PC-9 (cell line): ENCODE data around the gene PABPN1. TPM values are rescaled to one million over a fixed set of nuclear protein-coding genes. Genes with fewer than 3 reads are reported as not detected.

ENCODE experiments used
- BruUV-seq: library from RNA; stranded (reverse); fragments of 400-500 nt; replicated peaks from 2 replicates; lab custom pipeline; 2021; lab: Mats Ljungman, UMichigan
- CTCF ChIA-PET: fragments of 300-600 bp; sonication (Branson Sonifier 250); formaldehyde crosslinking; loops from one replicate; lab custom pipeline; 2022; ENCODE audit warnings: antibody characterized with exemption; lab: Charles Lee
- POLR2A ChIA-PET: fragments of 300-600 bp; sonication (Branson Sonifier 250); formaldehyde crosslinking; loops from one replicate; lab custom pipeline; 2022; ENCODE audit warnings: antibody characterized with exemption; ENCODE audit not compliant: unreplicated experiment; lab: Charles Lee
- DNase-seq, 2 experiments: peaks; one replicate each; pipeline versions ENCODE4 v3.0.0 to v3.0.0-alpha.2; 2015 to 2022; ENCODE audit warnings: mixed read lengths in 1 of 2
- H2AFZ ChIP-seq: fragments of 200-600 bp; sonication (generic); 2 replicates; pipeline ENCODE4 v1.8.1; 2017; ENCODE audit warnings: antibody characterized with exemption
- H3F3A ChIP-seq: fragments of 200-600 bp; sonication (generic); 2 replicates; pipeline ENCODE4 v1.8.1; 2017; ENCODE audit warnings: antibody characterized with exemption, mild to moderate bottlenecking, low read depth; ENCODE audit not compliant: insufficient read depth
- H3K27ac ChIP-seq: fragments of 200-600 bp; sonication (generic); 2 replicates; pipeline ENCODE4 v1.6.1; 2016; ENCODE audit warnings: mixed run types
- H3K27me3 ChIP-seq: fragments of 200-600 bp; sonication (generic); 2 replicates; pipeline ENCODE4 v1.6.1; 2016; ENCODE audit warnings: low read depth, mixed run types; ENCODE audit not compliant: insufficient read depth
- H3K36me3 ChIP-seq: fragments of 200-600 bp; sonication (generic); 2 replicates; pipeline ENCODE4 v1.6.1; 2016; ENCODE audit warnings: low read depth, mixed run types
- H3K4me1 ChIP-seq: fragments of 200-600 bp; sonication (generic); replicated peaks from 2 replicates; pipeline ENCODE4 v1.6.1; 2016; ENCODE audit warnings: mixed run types; ENCODE audit not compliant: insufficient read depth
- H3K4me2 ChIP-seq: fragments of 200-600 bp; sonication (generic); 2 replicates; pipeline ENCODE4 v1.6.1; 2017; ENCODE audit warnings: mixed run types
- H3K4me3 ChIP-seq: fragments of 200-600 bp; sonication (generic); 2 replicates; pipeline ENCODE4 v1.6.1; 2016; ENCODE audit warnings: mixed run types
- H3K79me2 ChIP-seq: fragments of 200-600 bp; sonication (generic); 2 replicates; pipeline ENCODE4 v1.6.1; 2017; ENCODE audit warnings: low read depth, mixed run types
- H3K9me2 ChIP-seq: fragments of 200-600 bp; sonication (generic); 2 replicates; pipeline ENCODE4 v1.8.1; 2017; ENCODE audit warnings: mild to moderate bottlenecking; ENCODE audit not compliant: insufficient read depth
- H3K9me3 ChIP-seq: fragments of 200-600 bp; sonication (generic); 2 replicates; pipeline ENCODE4 v1.8.1; 2016; ENCODE audit warnings: low read depth; ENCODE audit not compliant: insufficient read depth
- H4K20me1 ChIP-seq: fragments of 200-600 bp; sonication (generic); 2 replicates; pipeline ENCODE4 v1.8.1; 2017; ENCODE audit not compliant: insufficient read depth
- EZH2 ChIP-seq: fragments of 200-600 bp; sonication (generic); IDR thresholded peaks from 2 replicates; pipeline ENCODE4 v1.8.0; 2017; ENCODE audit warnings: antibody characterized with exemption, low read depth
- intact Hi-C: fragments of 100-400 bp; cut with micrococcal nuclease; formaldehyde crosslinking; loops from one replicate; pipeline ENCODE4 v1.10.0; 2022; ENCODE audit not compliant: unreplicated experiment
- total RNA-seq: library from RNA; stranded (reverse); gene quantifications from 2 replicates; pipeline ENCODE4 v1.2.3, GENCODE V29; 2021
- TF ChIP-seq, protein P1 (sequence below): fragments of 200-600 bp; sonication (generic); conservative IDR thresholded peaks from 2 replicates; pipeline ENCODE4 v1.6.1; 2017; ENCODE audit warnings: mixed run types, antibody characterized with exemption, mild to moderate bottlenecking, moderate library complexity

Gene PABPN1
- total RNA-seq, 1 experiment from 2014 or later = 142 TPM

DNA sequence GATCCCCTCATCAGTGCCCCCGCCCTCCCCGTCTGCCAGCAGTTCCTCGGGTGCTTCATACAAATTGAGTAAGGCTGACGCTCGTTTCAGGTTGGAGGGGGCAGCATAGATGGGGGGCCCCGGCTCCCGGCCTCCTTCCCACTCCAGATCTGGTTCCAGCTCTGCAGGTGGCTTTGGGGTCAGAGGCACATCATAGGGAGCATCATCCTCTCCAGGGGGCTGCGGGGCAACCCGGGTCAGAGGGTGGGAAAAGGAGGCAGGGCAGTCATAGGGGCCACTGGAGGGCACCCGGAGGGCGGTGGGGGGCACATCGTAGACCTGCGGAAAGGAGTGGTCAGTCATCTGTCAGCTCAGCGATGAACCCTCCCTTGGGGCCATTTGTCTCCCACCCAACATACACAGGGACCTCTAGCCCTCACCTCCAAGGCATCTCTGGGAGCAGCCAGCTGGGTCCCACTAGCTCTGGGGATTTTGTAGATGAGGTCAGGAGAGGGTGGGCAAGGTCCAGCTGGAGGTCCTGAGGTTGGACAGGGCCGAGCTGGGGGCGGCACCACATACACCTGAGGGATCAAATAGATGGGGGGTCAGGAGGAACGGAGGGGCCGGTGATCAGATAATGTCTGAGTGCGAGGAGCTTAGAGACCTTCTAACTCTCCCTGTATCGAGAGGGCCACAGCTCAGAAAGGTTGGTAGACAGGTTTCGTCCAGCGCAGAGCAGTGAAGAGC is 38.6 kb downstream of the PABPN1 start:
- intact Hi-C loops = no loop called here
- ChIA-PET POLR2A (no interaction called here), CTCF (no interaction called here)
- Histone ChIP-seq H3K36me3 (no peaks in the 10 kb centered on the region), H4K20me1 (no peaks in the 10 kb centered on the region), H3K79me2 (no peaks in the 10 kb centered on the region), H3K9me3 (no peaks in the 10 kb centered on the region), H2AFZ (no peak overlapping the region), H3K4me3 (no peak overlapping the region), H3K4me1 (no peaks in the 10 kb centered on the region), H3F3A (no peaks in the 10 kb centered on the region), H3K4me2 (no peak overlapping the region), H3K27me3 (peaks cover 80% of the 10 kb centered on the region), H3K9me2 (no peaks in the 10 kb centered on the region), H3K27ac (no peak overlapping the region)
- no peak for DNase-seq
- TF ChIP-seq, protein P1, sequence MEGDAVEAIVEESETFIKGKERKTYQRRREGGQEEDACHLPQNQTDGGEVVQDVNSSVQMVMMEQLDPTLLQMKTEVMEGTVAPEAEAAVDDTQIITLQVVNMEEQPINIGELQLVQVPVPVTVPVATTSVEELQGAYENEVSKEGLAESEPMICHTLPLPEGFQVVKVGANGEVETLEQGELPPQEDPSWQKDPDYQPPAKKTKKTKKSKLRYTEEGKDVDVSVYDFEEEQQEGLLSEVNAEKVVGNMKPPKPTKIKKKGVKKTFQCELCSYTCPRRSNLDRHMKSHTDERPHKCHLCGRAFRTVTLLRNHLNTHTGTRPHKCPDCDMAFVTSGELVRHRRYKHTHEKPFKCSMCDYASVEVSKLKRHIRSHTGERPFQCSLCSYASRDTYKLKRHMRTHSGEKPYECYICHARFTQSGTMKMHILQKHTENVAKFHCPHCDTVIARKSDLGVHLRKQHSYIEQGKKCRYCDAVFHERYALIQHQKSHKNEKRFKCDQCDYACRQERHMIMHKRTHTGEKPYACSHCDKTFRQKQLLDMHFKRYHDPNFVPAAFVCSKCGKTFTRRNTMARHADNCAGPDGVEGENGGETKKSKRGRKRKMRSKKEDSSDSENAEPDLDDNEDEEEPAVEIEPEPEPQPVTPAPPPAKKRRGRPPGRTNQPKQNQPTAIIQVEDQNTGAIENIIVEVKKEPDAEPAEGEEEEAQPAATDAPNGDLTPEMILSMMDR = no peak
- no peak for TF ChIP-seq EZH2
- no TSS peak for BruUV-seq

DNA sequence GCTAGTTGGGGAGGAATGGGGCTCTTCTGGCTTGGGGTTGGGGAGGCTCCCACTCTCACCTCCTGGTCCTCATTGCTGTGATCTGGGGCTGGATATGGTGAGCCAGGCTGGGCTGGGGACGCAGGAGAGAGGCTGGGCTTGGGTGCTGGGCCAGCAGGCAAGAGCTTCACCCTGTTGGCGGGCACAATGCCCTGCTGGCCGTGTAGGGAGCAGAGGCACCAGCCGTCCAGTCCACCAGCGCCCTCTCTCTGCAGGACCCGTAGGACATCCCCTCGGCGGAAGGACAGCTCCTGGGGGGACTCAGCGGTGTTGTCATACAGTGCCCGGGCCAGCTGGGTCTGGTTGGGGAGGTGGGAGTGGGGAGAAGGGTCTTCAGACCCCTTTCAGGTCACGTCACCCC is 39.2 kb downstream of the PABPN1 start:
- Histone ChIP-seq H3K79me2 (no peaks in the 10 kb centered on the region), H3K36me3 (no peaks in the 10 kb centered on the region), H3K4me2 (no peak overlapping the region), H3K4me1 (no peaks in the 10 kb centered on the region), H3K9me3 (no peaks in the 10 kb centered on the region), H3K27ac (no peak overlapping the region), H3K27me3 (peaks cover 74% of the 10 kb centered on the region), H3K9me2 (no peaks in the 10 kb centered on the region), H3F3A (no peaks in the 10 kb centered on the region), H2AFZ (no peak overlapping the region), H4K20me1 (no peaks in the 10 kb centered on the region), H3K4me3 (no peak overlapping the region)
- no peak for DNase-seq
- BruUV-seq = no TSS peak
- POLR2A ChIA-PET = no interaction called here
- CTCF ChIA-PET = no interaction called here
- TF ChIP-seq, protein P1 = no peak
- no peak for TF ChIP-seq EZH2
- intact Hi-C loops = no loop called here

DNA sequence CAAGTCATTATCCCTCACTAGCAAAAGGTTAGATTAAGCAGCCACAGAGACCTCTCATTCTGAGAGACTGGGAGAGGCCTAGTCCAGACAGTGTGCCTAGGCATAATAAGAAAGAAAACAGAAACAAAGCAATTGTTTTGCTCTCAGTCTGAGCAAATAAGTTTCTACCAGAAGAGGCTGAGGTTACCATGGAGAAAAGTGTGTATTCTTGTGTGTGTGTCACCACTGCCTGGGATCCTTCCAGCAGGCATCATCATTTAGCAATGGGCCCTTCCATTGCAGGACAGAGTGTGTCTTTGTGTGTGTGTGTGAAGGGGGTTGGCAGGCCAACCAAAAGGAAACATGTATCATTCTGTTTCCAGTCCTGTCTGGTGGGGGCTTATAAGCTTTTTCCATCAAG is 40.1 kb downstream of the PABPN1 start:
- CTCF ChIA-PET = no interaction called here
- no peak overlapping the region for H3K27ac ChIP-seq

More for the DNA sequence above, 40.1 kb downstream of the PABPN1 start:
- Histone ChIP-seq H3K4me2 (no peak overlapping the region), H3K79me2 (no peaks in the 10 kb centered on the region), H3K4me1 (no peaks in the 10 kb centered on the region), H3K36me3 (no peaks in the 10 kb centered on the region), H3F3A (no peaks in the 10 kb centered on the region), H3K4me3 (no peak overlapping the region), H2AFZ (no peak overlapping the region), H4K20me1 (no peaks in the 10 kb centered on the region), H3K9me3 (no peaks in the 10 kb centered on the region), H3K9me2 (no peaks in the 10 kb centered on the region), H3K27me3 (peaks cover 66% of the 10 kb centered on the region)
- DNase-seq = no peak
- POLR2A ChIA-PET = no interaction called here
- intact Hi-C loops = no loop called here
- BruUV-seq = no TSS peak
- TF ChIP-seq, protein P1 = no peak
- TF ChIP-seq EZH2 = no peak
